HL-60 (cell line): ENCODE results near the gene CDC26.

Experiments
- DNase-seq, 2 experiments: peaks; one replicate each; pipeline ENCODE4 v3.0.0-alpha.2; 2010 to 2020; ENCODE audit warnings: low read depth in 1 of 2, low spot score in 1 of 2
- H3K27ac ChIP-seq: fragments of 250-450 bp; sonication (Bioruptor Pico); replicated peaks from 2 replicates; pipeline ENCODE4 v1.5.1; 2020; ENCODE audit warnings: mild to moderate bottlenecking, moderate library complexity
- H3K27me3 ChIP-seq: fragments of 250-450 bp; sonication (Bioruptor Pico); 2 replicates; pipeline ENCODE4 v1.5.1; 2021; ENCODE audit warnings: mild to moderate bottlenecking, moderate library complexity; ENCODE audit not compliant: insufficient read depth, poor library complexity, severe bottlenecking
- H3K4me3 ChIP-seq: replicated peaks from 2 replicates; pipeline ENCODE4 v1.5.1; 2011; ENCODE audit warnings: mild to moderate bottlenecking, control low read depth, low read length; ENCODE audit not compliant: insufficient read depth
- CTCF ChIP-seq: IDR thresholded peaks from one replicate; pipeline ENCODE4 v1.5.1; 2011; ENCODE audit warnings: low read length, control low read depth, inconsistent platforms; ENCODE audit not compliant: insufficient read depth
- GABPA ChIP-seq: IDR thresholded peaks from 2 replicates; pipeline ENCODE4 v1.6.1; 2012; ENCODE audit warnings: low read depth
- POLR2AphosphoS5 ChIP-seq: IDR thresholded peaks from 2 replicates; pipeline ENCODE4 v1.6.1; 2012; ENCODE audit warnings: low read depth
- SPI1 ChIP-seq: IDR thresholded peaks from 2 replicates; pipeline ENCODE4 v1.6.1; 2012; ENCODE audit warnings: low read depth, mild to moderate bottlenecking, borderline replicate concordance
- TF ChIP-seq, protein P1 (sequence below): IDR thresholded peaks from 2 replicates; pipeline ENCODE4 v1.6.1; 2012; ENCODE audit warnings: low read depth; ENCODE audit not compliant: insufficient replicate concordance

Gene CDC26

DNA sequence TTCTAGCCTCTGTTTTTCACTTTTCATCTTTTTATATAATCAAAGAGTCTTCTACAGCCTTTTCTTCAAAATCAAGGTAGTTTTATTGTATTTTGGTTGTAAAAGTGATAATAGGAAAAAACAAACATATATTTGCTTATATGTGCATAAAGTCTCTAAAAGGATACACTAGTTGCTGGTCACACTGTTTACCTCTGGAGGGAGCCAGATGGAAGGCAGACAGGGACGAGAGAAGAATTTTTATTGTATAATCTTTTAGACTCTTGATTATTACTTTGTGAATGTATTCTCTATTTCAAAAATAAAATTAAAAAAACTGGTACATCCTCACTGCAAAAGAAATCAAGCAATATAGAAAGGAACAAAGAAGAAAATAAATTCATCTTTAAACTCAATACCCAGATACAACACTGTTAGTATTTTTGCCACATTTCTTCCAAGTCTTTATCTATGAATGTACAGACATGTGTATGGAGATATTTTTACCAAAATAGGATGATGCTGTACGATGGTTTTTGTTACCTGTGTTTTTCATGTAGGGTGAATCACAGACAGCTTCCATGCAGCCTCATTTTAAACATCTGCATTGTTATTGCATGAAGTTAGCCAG is 33.9 kb upstream of the CDC26 start:
- DNase-seq, result peak in 1 of 2 experiments; percentile 45
- H3K4me3 ChIP-seq, result no peak overlapping the region

DNA sequence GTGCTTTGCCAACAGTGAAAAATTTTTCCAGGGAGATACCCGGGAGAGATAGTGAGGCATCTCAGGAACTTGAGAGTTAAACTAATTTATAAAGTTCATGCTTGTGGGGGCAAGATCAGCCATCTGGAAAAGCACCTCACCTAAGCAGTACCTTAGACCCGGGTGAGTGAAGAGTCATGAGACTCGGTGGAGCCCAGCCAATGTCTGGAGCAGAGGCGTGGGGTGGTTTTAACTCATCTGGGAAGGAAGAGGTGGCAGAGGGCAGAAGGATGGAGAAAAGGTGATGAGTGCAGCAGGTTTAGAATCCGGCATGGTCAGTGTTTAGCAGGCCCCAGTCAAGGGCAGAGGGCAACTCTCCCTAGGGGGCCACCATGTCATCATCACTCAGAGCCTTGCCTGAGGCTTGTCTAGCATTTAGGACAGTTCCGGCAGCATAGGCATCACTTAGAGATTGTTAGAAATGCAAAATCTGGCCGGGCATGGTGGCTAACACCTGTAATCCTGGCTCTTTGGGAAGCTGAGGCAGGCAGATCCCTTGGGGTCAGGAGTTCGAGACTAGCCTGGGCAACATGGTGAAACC is 32.1 kb upstream of the CDC26 start:
- no peak overlapping the region for H3K4me3 ChIP-seq
- no peak for DNase-seq
- no peak for TF ChIP-seq GABPA

More for the DNA sequence above, 33.9 kb upstream of the CDC26 start:
- TF ChIP-seq CTCF (peak; percentile 59), POLR2AphosphoS5 (no peak), SPI1 (no peak), GABPA (no peak)
- TF ChIP-seq, protein P1, sequence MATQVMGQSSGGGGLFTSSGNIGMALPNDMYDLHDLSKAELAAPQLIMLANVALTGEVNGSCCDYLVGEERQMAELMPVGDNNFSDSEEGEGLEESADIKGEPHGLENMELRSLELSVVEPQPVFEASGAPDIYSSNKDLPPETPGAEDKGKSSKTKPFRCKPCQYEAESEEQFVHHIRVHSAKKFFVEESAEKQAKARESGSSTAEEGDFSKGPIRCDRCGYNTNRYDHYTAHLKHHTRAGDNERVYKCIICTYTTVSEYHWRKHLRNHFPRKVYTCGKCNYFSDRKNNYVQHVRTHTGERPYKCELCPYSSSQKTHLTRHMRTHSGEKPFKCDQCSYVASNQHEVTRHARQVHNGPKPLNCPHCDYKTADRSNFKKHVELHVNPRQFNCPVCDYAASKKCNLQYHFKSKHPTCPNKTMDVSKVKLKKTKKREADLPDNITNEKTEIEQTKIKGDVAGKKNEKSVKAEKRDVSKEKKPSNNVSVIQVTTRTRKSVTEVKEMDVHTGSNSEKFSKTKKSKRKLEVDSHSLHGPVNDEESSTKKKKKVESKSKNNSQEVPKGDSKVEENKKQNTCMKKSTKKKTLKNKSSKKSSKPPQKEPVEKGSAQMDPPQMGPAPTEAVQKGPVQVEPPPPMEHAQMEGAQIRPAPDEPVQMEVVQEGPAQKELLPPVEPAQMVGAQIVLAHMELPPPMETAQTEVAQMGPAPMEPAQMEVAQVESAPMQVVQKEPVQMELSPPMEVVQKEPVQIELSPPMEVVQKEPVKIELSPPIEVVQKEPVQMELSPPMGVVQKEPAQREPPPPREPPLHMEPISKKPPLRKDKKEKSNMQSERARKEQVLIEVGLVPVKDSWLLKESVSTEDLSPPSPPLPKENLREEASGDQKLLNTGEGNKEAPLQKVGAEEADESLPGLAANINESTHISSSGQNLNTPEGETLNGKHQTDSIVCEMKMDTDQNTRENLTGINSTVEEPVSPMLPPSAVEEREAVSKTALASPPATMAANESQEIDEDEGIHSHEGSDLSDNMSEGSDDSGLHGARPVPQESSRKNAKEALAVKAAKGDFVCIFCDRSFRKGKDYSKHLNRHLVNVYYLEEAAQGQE, result no peak
- H3K27ac ChIP-seq, result no peak overlapping the region
- H3K27me3 ChIP-seq, result no peaks in the 10 kb centered on the region

GRCh38 chr9:113306566-113306965 is 31.2 kb upstream of the CDC26 start:
- Histone ChIP-seq H3K4me3 (no peak overlapping the region), H3K27me3 (no peaks in the 10 kb centered on the region), H3K27ac (no peak overlapping the region)
- TF ChIP-seq CTCF (no peak), SPI1 (no peak), POLR2AphosphoS5 (no peak), GABPA (no peak)
- TF ChIP-seq, protein P1, result no peak
- DNase-seq, result no peak

More for the DNA sequence above, 32.1 kb upstream of the CDC26 start:
- Histone ChIP-seq H3K27ac (no peak overlapping the region), H3K27me3 (no peaks in the 10 kb centered on the region)

DNA sequence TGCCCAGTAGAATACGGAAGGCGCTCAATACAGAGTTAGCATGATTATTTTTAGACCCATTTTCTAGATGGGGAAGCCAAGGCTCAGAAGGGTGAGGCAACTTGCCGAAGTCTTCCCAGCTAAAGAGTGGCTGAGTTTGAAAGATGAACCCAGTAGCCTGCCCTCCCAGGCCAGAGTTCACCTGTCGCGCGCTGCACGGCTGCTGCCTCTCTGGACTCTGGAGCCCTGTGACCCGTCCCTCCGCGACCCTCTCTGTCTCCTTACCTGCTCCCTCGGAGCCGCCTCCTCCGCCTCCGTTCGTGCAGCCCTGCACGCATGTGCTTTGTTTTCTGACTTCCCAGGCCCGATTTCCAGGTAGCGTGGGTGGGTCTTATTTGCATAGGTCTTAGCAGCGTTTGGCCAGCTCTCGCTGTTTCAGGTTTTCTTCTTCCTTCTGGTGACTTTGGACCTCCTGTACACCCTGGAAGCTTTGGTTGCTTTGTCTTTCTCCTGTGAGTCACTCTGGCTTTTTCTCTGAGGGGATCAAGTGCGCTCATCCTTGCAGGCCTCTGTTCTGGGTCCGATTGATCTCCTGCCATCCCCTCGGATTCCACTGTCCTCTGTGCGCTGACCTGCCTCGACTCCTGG is 27.5 kb upstream of the CDC26 start, which contains the start of gene RNF183:
Gene RNF183, minus strand, starts transcription at position 585 of the 627 bp plus-strand sequence. CDS start 5,192 bp downstream, outside the sequence.
- Histone ChIP-seq H3K27ac (no peak within 1 kb of the TSS), H3K27me3 (no peaks in the 10 kb centered on the region), H3K4me3 (no peak within 1 kb of the TSS)
- TF ChIP-seq SPI1 (no peak), CTCF (no peak), GABPA (no peak), POLR2AphosphoS5 (no peak)
- TF ChIP-seq, protein P1, result no peak
- DNase-seq, result no peak
